GM23338 (cell line): ENCODE measurements around the gene TMEM218. TPM values are rescaled to one million over a fixed set of nuclear protein-coding genes. Genes with fewer than 3 reads are reported as not detected.

Experiments used
- ATAC-seq: fragments of 200-7000 bp; cut with Tn5 transposase; 3 replicates; pipeline ENCODE4 v1.9.1; 2020
- DNase-seq: peaks from one replicate; pipeline ENCODE4 v3.0.0-alpha.2; 2015; ENCODE audit warnings: low spot score
- H2AFZ ChIP-seq: fragments of 200-600 bp; sonication (generic); 2 replicates; pipeline ENCODE4 v1.8.0; 2016; ENCODE audit warnings: antibody characterized with exemption, mild to moderate bottlenecking, moderate library complexity
- H3F3A ChIP-seq: fragments of 200-600 bp; sonication (generic); replicated peaks from 2 replicates; pipeline ENCODE4 v1.8.0; 2017; ENCODE audit warnings: antibody characterized with exemption, mixed run types, low read depth
- H3K27ac ChIP-seq: fragments of 200-600 bp; sonication (generic); 2 replicates; pipeline ENCODE4 v1.6.1; 2016; ENCODE audit warnings: low read depth
- H3K27me3 ChIP-seq: fragments of 200-600 bp; sonication (generic); 2 replicates; pipeline ENCODE4 v1.8.0; 2016; ENCODE audit warnings: mild to moderate bottlenecking, mixed run types, moderate library complexity; ENCODE audit not compliant: insufficient read depth
- H3K36me3 ChIP-seq: fragments of 200-600 bp; sonication (generic); 2 replicates; pipeline ENCODE4 v1.8.0; 2016; ENCODE audit warnings: mild to moderate bottlenecking; ENCODE audit not compliant: insufficient read depth
- H3K4me1 ChIP-seq: fragments of 200-600 bp; sonication (generic); 2 replicates; pipeline ENCODE4 v1.8.0; 2016; ENCODE audit warnings: mild to moderate bottlenecking, moderate library complexity; ENCODE audit not compliant: insufficient read depth
- H3K4me2 ChIP-seq: fragments of 200-600 bp; sonication (generic); 2 replicates; pipeline ENCODE4 v1.7.1; 2017; ENCODE audit warnings: mixed run types
- H3K4me3 ChIP-seq: fragments of 200-600 bp; sonication (generic); 2 replicates; pipeline ENCODE4 v1.6.1; 2016; ENCODE audit warnings: mixed run types
- H3K79me2 ChIP-seq: fragments of 200-600 bp; sonication (generic); replicated peaks from 2 replicates; pipeline ENCODE4 v1.8.0; 2017; ENCODE audit warnings: mild to moderate bottlenecking; ENCODE audit not compliant: insufficient read depth
- H3K9me2 ChIP-seq: fragments of 200-600 bp; sonication (generic); 2 replicates; pipeline ENCODE4 v1.8.0; 2017; ENCODE audit not compliant: insufficient read depth
- H4K20me1 ChIP-seq: fragments of 200-600 bp; sonication (generic); replicated peaks from 2 replicates; pipeline ENCODE4 v1.8.0; 2017; ENCODE audit warnings: mild to moderate bottlenecking; ENCODE audit not compliant: insufficient read depth
- H3K27ac Mint-ChIP-seq: 2 replicates; pipeline ENCODE4 v1.8.0; 2020; ENCODE audit warnings: inconsistent platforms, mild to moderate bottlenecking, moderate library complexity, mixed read lengths
- H3K27me3 Mint-ChIP-seq: 3 replicates; pipeline ENCODE4 v1.8.0; 2022; ENCODE audit warnings: low read depth, mild to moderate bottlenecking, moderate library complexity, mixed read lengths, inconsistent platforms; ENCODE audit not compliant: insufficient read depth, poor library complexity
- H3K36me3 Mint-ChIP-seq: 3 replicates; pipeline ENCODE4 v1.8.0; 2021; ENCODE audit warnings: low read depth, mild to moderate bottlenecking, inconsistent platforms, moderate library complexity, mixed read lengths
- H3K4me1 Mint-ChIP-seq: 3 replicates; pipeline ENCODE4 v1.8.0; 2020; ENCODE audit warnings: mild to moderate bottlenecking, inconsistent platforms, mixed read lengths
- H3K4me3 Mint-ChIP-seq: 3 replicates; pipeline ENCODE4 v1.8.0; 2021; ENCODE audit warnings: moderate library complexity, mild to moderate bottlenecking, inconsistent platforms, mixed read lengths
- H3K9me3 Mint-ChIP-seq: 3 replicates; pipeline ENCODE4 v1.8.0; 2020; ENCODE audit warnings: moderate library complexity, mild to moderate bottlenecking, inconsistent platforms, mixed read lengths
- CREB1 ChIP-seq: fragments of 250-450 bp; sonication (Bioruptor Pico); IDR thresholded peaks from 2 replicates; pipeline ENCODE4 v1.5.0; 2020; ENCODE audit warnings: low read depth, mild to moderate bottlenecking, moderate library complexity
- ETS1 ChIP-seq: IDR thresholded peaks from 2 replicates; pipeline ENCODE4 v1.6.1; 2016; ENCODE audit warnings: antibody characterized with exemption
- EZH2phosphoT487 ChIP-seq: fragments of 200-600 bp; sonication (generic); IDR thresholded peaks from one replicate; pipeline ENCODE4 v1.8.1; 2018; ENCODE audit warnings: antibody characterized with exemption; ENCODE audit not compliant: unreplicated experiment
- NANOG ChIP-seq: IDR thresholded peaks from 2 replicates; pipeline ENCODE4 v1.6.1; 2016; ENCODE audit warnings: antibody characterized with exemption, borderline replicate concordance
- REST ChIP-seq: IDR thresholded peaks from one replicate; pipeline ENCODE4 v1.6.1; 2018; ENCODE audit warnings: antibody characterized with exemption; ENCODE audit not compliant: unreplicated experiment
- STAT1 ChIP-seq: IDR thresholded peaks from one replicate; pipeline ENCODE4 v1.6.1; 2016; ENCODE audit warnings: antibody characterized with exemption; ENCODE audit not compliant: unreplicated experiment
- polyA plus RNA-seq: library from polyadenylated mRNA; unstranded; fragments of >200 nt; fragmentation: Nextera tagmentation; extraction: Ambion mirVana; gene quantifications from 2 replicates; pipeline ENCODE4 v1.2.1, GENCODE V29; 2016
- total RNA-seq: library from RNA; depleted of rRNA; stranded (reverse); fragments of >200 nt; shearing (Covaris generic); gene quantifications from 2 replicates; pipeline ENCODE4 v1.2.3, GENCODE V29; 2014
- TF ChIP-seq, protein P1 (sequence below), 2 experiments: fragments of 200-600 bp in 1 of 2; sonication (generic) in 1 of 2; conservative IDR thresholded peaks; 2 replicates each; pipeline versions ENCODE4 v1.5.1 to v1.6.1; 2016 to 2017; ENCODE audit warnings: antibody characterized with exemption in 2 of 2, low read depth in 2 of 2, mild to moderate bottlenecking in 2 of 2, moderate library complexity in 1 of 2

The TMEM218 gene
- total and polyA plus RNA-seq, 2 experiments from 2014 or later, result 23.7 to 24.2 TPM

- Mint-ChIP-seq H3K4me3 (no peak overlapping the region), H3K9me3 (peaks cover 7% of the 10 kb centered on the region; the same call in 2 of the 3 replicates), H3K27me3 (peaks cover 5% of the 10 kb centered on the region), H3K27ac (no peak overlapping the region), H3K4me1 (peaks cover 18% of the 10 kb centered on the region; the same call in 2 of the 3 replicates), H3K36me3 (peaks cover 7% of the 10 kb centered on the region; the same call in 2 of the 3 replicates)
- Histone ChIP-seq H3F3A (no peaks in the 10 kb centered on the region), H3K9me2 (peaks cover 20% of the 10 kb centered on the region; the same call in 1 of the 2 replicates), H3K36me3 (no peaks in the 10 kb centered on the region), H3K27ac (no peak overlapping the region), H3K79me2 (peaks cover 14% of the 10 kb centered on the region), H2AFZ (no peak overlapping the region; the same call in 1 of the 2 replicates), H3K4me1 (peaks cover 15% of the 10 kb centered on the region), H3K4me2 (no peak overlapping the region), H3K4me3 (no peak overlapping the region), H4K20me1 (no peaks in the 10 kb centered on the region), H3K27me3 (no peaks in the 10 kb centered on the region)
- ATAC-seq (peak; percentile 3; the same call in 1 of the 3 replicates), DNase-seq (peak; percentile 73)
- TF ChIP-seq ETS1, result no peak
- TF ChIP-seq CREB1 (CRISPR knock-in tag), result no peak
- no peak for TF ChIP-seq STAT1
- TF ChIP-seq, protein P1, sequence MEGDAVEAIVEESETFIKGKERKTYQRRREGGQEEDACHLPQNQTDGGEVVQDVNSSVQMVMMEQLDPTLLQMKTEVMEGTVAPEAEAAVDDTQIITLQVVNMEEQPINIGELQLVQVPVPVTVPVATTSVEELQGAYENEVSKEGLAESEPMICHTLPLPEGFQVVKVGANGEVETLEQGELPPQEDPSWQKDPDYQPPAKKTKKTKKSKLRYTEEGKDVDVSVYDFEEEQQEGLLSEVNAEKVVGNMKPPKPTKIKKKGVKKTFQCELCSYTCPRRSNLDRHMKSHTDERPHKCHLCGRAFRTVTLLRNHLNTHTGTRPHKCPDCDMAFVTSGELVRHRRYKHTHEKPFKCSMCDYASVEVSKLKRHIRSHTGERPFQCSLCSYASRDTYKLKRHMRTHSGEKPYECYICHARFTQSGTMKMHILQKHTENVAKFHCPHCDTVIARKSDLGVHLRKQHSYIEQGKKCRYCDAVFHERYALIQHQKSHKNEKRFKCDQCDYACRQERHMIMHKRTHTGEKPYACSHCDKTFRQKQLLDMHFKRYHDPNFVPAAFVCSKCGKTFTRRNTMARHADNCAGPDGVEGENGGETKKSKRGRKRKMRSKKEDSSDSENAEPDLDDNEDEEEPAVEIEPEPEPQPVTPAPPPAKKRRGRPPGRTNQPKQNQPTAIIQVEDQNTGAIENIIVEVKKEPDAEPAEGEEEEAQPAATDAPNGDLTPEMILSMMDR (conservative IDR thresholded peaks at IDR 0.05; ENCODE audit: low read depth in 2 of 2), result peak; percentile 60 to 89
- TF ChIP-seq NANOG, result no peak
Measured at GRCh38 chr11:125114518-125114917, 3.1 kb upstream of the TMEM218 start.

DNA sequence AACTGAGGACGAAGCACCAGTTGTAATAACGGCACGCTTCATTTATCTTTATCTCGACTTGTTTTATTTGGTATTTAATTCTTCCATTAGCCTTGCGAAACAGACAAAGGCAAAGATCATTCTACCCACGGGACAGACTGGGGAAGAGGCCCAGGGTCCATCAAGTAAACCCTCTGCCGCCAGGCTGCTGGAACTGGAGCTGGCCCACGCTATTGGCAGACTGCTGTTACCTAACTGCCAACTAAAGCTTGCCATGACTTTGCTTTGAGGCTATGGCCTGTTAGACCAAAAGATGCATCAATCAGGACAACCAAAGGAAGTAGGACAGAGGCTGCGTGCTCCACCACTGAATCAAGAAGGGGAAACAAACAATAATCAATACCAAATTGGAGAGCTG lies 780 bp upstream of the TMEM218 start:
- peaks cover under 1% of the 10 kb centered on the region for H3K36me3 ChIP-seq
- TF ChIP-seq REST (no peak), EZH2phosphoT487 (no peak), ETS1 (no peak), STAT1 (no peak)
- H3K9me2 ChIP-seq, result peaks cover 20% of the 10 kb centered on the region; the same call in 1 of the 2 replicates
- peak overlapping the region; percentile 91 for H3K4me3 Mint-ChIP-seq
- H3K27ac Mint-ChIP-seq, result peak overlapping the region; percentile 41; the same call in 1 of the 2 replicates
- peaks cover 24% of the 10 kb centered on the region for H3K79me2 ChIP-seq
- peaks cover 5% of the 10 kb centered on the region for H3K27me3 Mint-ChIP-seq
- ATAC-seq (no peak), DNase-seq (no peak)
- peak overlapping the region; percentile 51 for H3K4me3 ChIP-seq
- peak overlapping the region; percentile 72; the same call in 1 of the 2 replicates for H2AFZ ChIP-seq
- peaks cover 14% of the 10 kb centered on the region; the same call in 2 of the 3 replicates for H3K4me1 Mint-ChIP-seq
- no peaks in the 10 kb centered on the region for H3F3A ChIP-seq
- H3K36me3 Mint-ChIP-seq, result peaks cover 17% of the 10 kb centered on the region
- H3K9me3 Mint-ChIP-seq, result peaks cover 11% of the 10 kb centered on the region
- H3K27ac ChIP-seq, result no peak overlapping the region
- no peaks in the 10 kb centered on the region for H4K20me1 ChIP-seq
- no peaks in the 10 kb centered on the region for H3K27me3 ChIP-seq
- peaks cover 15% of the 10 kb centered on the region for H3K4me1 ChIP-seq
- peak overlapping the region; percentile 81 for H3K4me2 ChIP-seq
